ENCODE results near the gene MEI4.

- no peak for TF ChIP-seq CTCF (IDR thresholded peaks at IDR 0.05 in 4 of 5, conservative IDR thresholded peaks at IDR 0.05 in 1 of 5)
- no peak for TF ChIP-seq POLR2A (IDR thresholded peaks at IDR 0.05)
Measured at GRCh38 chr6:77796824-77797809, 144.3 kb downstream of the MEI4 start.
